DND-41 (cell line): ENCODE measurements around the gene RBMS3.

Experiments used
- CTCF ChIP-seq: IDR thresholded peaks from 2 replicates; pipeline ENCODE4 v1.5.1; 2012; ENCODE audit warnings: borderline replicate concordance, low read length, moderate library complexity, mild to moderate bottlenecking; ENCODE audit not compliant: poor library complexity, severe bottlenecking; ENCODE audit errors: extremely low read depth
- EZH2 ChIP-seq: IDR thresholded peaks from 3 replicates; pipeline ENCODE4 v1.6.1; 2012; ENCODE audit warnings: borderline replicate concordance, low read depth, mild to moderate bottlenecking, moderate library complexity, low read length, inconsistent platforms; ENCODE audit not compliant: severe bottlenecking

GRCh38 chr3:29249829-29250345 is 31.0 kb upstream of the RBMS3 start:
- TF ChIP-seq CTCF (no peak), EZH2 (no peak)
